HEK293T (cell line): ENCODE measurements around the gene BUB3.

ENCODE experiments used
- CTCF ChIA-PET: fragments of 350-600 bp; formaldehyde crosslinking; extraction: SDS; loops from one replicate; lab custom pipeline; 2021; ENCODE audit warnings: antibody characterized with exemption, inconsistent platforms; lab: Yijun Ruan, JAX
- POLR2A ChIA-PET: fragments of 350-600 bp; formaldehyde crosslinking; extraction: SDS; loops from one replicate; lab custom pipeline; 2020; ENCODE audit warnings: antibody characterized with exemption, inconsistent platforms; lab: Yijun Ruan, JAX
- DNase-seq: peaks from one replicate; pipeline ENCODE4 v3.0.0; 2012; ENCODE audit warnings: mixed read lengths; ENCODE audit errors: extremely low spot score
- ARNT ChIP-seq: fragments of 450-650 bp; IDR thresholded peaks from 2 replicates; pipeline ENCODE4 v1.6.1; 2017; ENCODE audit warnings: mild to moderate bottlenecking
- BHLHE40 ChIP-seq: fragments of 450-650 bp; IDR thresholded peaks from 2 replicates; pipeline ENCODE4 v1.6.1; 2016; ENCODE audit warnings: mild to moderate bottlenecking, moderate library complexity, borderline replicate concordance
- CTBP1 ChIP-seq: fragments of 450-650 bp; IDR thresholded peaks from 2 replicates; pipeline ENCODE4 v1.6.1; 2016; ENCODE audit warnings: borderline replicate concordance
- ELF4 ChIP-seq: fragments of 450-650 bp; IDR thresholded peaks from 2 replicates; pipeline ENCODE4 v1.6.1; 2017; ENCODE audit warnings: antibody characterized with exemption
- FOXA1 ChIP-seq: fragments of 450-650 bp; IDR thresholded peaks from 2 replicates; pipeline ENCODE4 v1.6.1; 2016; ENCODE audit warnings: mild to moderate bottlenecking
- FOXK2 ChIP-seq: fragments of 450-650 bp; IDR thresholded peaks from 2 replicates; pipeline ENCODE4 v1.6.1; 2016; ENCODE audit warnings: mild to moderate bottlenecking
- FOXM1 ChIP-seq: fragments of 450-650 bp; IDR thresholded peaks from 2 replicates; pipeline ENCODE4 v1.6.1; 2017; ENCODE audit warnings: mild to moderate bottlenecking, borderline replicate concordance
- HDGF ChIP-seq: fragments of 450-650 bp; IDR thresholded peaks from 2 replicates; pipeline ENCODE4 v1.6.1; 2017; ENCODE audit warnings: antibody characterized with exemption, borderline replicate concordance
- L3MBTL2 ChIP-seq: fragments of 450-650 bp; conservative IDR thresholded peaks from 2 replicates; pipeline ENCODE4 v1.6.1; 2016; ENCODE audit warnings: mild to moderate bottlenecking
- LEF1 ChIP-seq: fragments of 450-650 bp; IDR thresholded peaks from 2 replicates; pipeline ENCODE4 v1.6.1; 2017; ENCODE audit warnings: mild to moderate bottlenecking, borderline replicate concordance
- NFRKB ChIP-seq: fragments of 450-650 bp; IDR thresholded peaks from 2 replicates; pipeline ENCODE4 v1.6.1; 2016; ENCODE audit warnings: mild to moderate bottlenecking, moderate library complexity
- SP1 ChIP-seq: fragments of 450-650 bp; IDR thresholded peaks from 2 replicates; pipeline ENCODE4 v1.6.1; 2017
- SUZ12 ChIP-seq: fragments of 450-650 bp; IDR thresholded peaks from 2 replicates; pipeline ENCODE4 v1.6.1; 2016; ENCODE audit warnings: mild to moderate bottlenecking
- TARDBP ChIP-seq: fragments of 450-650 bp; IDR thresholded peaks from 2 replicates; pipeline ENCODE4 v1.6.1; 2016
- ZNF384 ChIP-seq: fragments of 450-650 bp; IDR thresholded peaks from 2 replicates; pipeline ENCODE4 v1.6.1; 2016
- TF ChIP-seq, protein P1 (sequence below): fragments of 450-650 bp; IDR thresholded peaks from 2 replicates; pipeline ENCODE4 v1.6.1; 2016

BUB3 gene

DNA sequence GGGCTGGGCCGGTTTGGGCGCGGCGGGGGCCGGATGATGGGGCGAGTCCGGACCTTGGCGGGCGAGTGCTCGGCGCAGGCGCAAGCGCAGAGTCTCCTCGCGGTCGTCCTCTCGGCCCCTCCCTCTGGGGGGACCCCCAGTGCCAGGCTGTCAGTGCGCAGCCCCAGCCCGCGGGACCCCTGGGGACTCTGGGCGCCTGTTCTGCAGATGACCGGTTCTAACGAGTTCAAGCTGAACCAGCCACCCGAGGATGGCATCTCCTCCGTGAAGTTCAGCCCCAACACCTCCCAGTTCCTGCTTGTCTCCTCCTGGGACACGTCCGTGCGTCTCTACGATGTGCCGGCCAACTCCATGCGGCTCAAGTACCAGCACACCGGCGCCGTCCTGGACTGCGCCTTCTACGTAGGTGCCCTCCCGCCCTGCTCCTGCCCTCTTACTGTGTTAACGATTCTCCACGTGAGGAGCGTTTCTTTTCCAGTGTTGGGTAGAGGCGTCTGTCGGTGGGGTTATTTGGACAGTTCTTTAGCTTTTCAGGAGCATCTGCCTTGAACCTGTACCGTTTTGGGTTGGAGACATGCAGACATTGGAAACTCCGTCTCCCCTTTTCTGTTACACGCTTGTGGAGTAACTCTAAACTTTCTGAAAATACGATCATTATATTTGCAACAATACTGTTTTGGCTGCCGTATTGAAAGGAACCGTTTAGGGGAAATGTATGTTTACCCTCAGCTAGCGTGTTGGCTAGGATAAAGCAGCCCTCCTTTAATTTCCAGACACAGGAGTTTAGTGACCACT is 706 bp downstream of the BUB3 start:
- DNase-seq: peak; percentile 76
- ChIA-PET CTCF (no interaction called here), POLR2A (interaction anchor here (1.2 kb wide), 1 partner anchor 16 kb away, joined by 4 read pairs; no protein-coding TSS in a partner anchor)
- TF ChIP-seq ZNF384: no peak
- TF ChIP-seq ELF4: no peak
- TF ChIP-seq SUZ12: no peak
- TF ChIP-seq NFRKB: no peak
- TF ChIP-seq ARNT: no peak
- TF ChIP-seq CTBP1: no peak
- TF ChIP-seq HDGF: no peak
- no peak for TF ChIP-seq FOXM1
- no peak for TF ChIP-seq L3MBTL2
- TF ChIP-seq, protein P1, sequence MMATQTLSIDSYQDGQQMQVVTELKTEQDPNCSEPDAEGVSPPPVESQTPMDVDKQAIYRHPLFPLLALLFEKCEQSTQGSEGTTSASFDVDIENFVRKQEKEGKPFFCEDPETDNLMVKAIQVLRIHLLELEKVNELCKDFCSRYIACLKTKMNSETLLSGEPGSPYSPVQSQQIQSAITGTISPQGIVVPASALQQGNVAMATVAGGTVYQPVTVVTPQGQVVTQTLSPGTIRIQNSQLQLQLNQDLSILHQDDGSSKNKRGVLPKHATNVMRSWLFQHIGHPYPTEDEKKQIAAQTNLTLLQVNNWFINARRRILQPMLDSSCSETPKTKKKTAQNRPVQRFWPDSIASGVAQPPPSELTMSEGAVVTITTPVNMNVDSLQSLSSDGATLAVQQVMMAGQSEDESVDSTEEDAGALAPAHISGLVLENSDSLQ: no peak
- TF ChIP-seq BHLHE40: no peak
- TF ChIP-seq FOXA1: no peak

DNA sequence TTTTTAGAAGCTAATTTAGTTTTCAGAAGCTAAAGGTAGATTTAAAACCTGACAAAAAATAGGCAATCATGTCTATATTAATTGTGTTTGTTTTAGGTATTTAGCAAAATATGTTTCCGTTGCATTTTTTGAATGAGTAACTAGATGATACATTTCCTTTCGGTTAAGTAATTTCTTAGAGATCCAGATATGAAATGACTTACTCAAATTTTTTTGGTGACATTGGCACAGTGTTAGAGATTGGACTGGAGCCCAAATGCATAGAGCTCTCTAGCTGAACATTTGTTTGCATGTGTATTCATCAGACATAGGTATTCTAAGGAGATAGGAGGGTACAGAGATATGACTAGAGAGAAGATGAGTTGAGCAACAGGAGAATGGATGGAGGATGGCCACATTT is 1.9 kb downstream of the BUB3 start:
- CTCF ChIA-PET: no interaction called here
- DNase-seq: no peak
- POLR2A ChIA-PET: no interaction called here
- TF ChIP-seq L3MBTL2: no peak
- TF ChIP-seq FOXA1: no peak
- TF ChIP-seq, protein P1: no peak
- TF ChIP-seq FOXK2: no peak
- no peak for TF ChIP-seq LEF1

DNA sequence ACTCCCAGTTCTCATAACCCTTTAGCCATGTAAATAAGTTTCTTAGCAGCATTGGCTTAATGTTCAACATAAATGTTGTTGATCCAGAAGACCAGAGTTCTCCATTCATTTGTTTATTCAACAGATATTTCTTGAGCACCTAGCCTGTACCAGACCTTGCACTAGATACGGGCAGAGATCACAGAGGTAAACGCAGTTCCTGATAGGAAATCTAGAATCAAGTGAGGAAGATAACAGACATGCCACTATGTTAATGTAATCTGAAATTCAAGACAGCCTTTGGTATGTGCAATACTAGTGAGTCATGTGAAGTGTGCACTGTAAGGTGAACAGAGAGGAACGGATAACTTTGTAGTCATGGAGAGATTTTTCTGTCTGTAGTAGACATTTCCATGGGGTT is 3.0 kb downstream of the BUB3 start:
- no peak for DNase-seq
- TF ChIP-seq ELF4 (no peak), HDGF (no peak), SUZ12 (no peak), TARDBP (no peak), ARNT (no peak), FOXK2 (no peak), FOXM1 (no peak), ZNF384 (no peak), FOXA1 (no peak), SP1 (no peak), LEF1 (no peak), L3MBTL2 (no peak), CTBP1 (no peak), BHLHE40 (no peak), NFRKB (no peak)
- TF ChIP-seq, protein P1: no peak
- ChIA-PET POLR2A (no interaction called here), CTCF (no interaction called here)

DNA sequence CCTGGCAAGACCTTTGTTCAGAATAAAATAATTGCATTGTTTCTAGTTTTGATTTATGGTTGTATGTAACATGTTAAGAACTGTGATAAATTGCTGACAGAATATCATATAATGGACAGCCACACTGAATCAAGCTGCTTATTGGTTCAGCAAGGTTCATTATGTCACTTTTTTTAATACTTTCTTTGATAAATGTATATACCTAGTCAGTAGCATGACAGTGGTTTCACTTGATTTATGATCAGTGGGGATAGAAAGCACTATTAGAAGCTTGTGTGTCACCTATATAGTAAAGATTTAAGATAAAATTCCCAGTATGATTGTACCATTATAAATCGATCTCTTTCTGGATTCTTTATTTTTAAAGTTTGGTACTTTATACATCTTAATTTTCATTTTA is 4.5 kb downstream of the BUB3 start:
- DNase-seq: no peak
- CTCF ChIA-PET: no interaction called here
- POLR2A ChIA-PET: no interaction called here
- TF ChIP-seq, protein P1: peak; percentile 83
- TF ChIP-seq ARNT: no peak

GRCh38 chr10:123160311-123160980 is 6.2 kb downstream of the BUB3 start:
- DNase-seq: no peak
- CTCF ChIA-PET: no interaction called here
- POLR2A ChIA-PET: no interaction called here
- TF ChIP-seq NFRKB (no peak), HDGF (no peak), ELF4 (no peak), FOXM1 (no peak)
- TF ChIP-seq, protein P1: no peak
